ENCODE measurements around the gene RABL2A.
"Not testable (repeated sequence)": the region's sequence is repeated elsewhere in the genome, so short reads cannot be mapped to it uniquely, and the experiment has no call there.

- TF ChIP-seq, protein P1, sequence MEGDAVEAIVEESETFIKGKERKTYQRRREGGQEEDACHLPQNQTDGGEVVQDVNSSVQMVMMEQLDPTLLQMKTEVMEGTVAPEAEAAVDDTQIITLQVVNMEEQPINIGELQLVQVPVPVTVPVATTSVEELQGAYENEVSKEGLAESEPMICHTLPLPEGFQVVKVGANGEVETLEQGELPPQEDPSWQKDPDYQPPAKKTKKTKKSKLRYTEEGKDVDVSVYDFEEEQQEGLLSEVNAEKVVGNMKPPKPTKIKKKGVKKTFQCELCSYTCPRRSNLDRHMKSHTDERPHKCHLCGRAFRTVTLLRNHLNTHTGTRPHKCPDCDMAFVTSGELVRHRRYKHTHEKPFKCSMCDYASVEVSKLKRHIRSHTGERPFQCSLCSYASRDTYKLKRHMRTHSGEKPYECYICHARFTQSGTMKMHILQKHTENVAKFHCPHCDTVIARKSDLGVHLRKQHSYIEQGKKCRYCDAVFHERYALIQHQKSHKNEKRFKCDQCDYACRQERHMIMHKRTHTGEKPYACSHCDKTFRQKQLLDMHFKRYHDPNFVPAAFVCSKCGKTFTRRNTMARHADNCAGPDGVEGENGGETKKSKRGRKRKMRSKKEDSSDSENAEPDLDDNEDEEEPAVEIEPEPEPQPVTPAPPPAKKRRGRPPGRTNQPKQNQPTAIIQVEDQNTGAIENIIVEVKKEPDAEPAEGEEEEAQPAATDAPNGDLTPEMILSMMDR (IDR thresholded peaks at IDR 0.05), result not testable (repeated sequence)
- not testable (repeated sequence) for TF ChIP-seq EZH2, EZH2phosphoT487 (IDR thresholded peaks at IDR 0.05)
These were observed 21.0 kb upstream of the RABL2A start for GRCh38 chr2:113606036-113606435.
